GM12878 (cell line): ENCODE measurements around the gene RABL2A. TPM values are rescaled to one million over a fixed set of nuclear protein-coding genes. Genes with fewer than 3 reads are reported as not detected.

Source experiments
- ATF7 ChIP-seq: fragments of 450-650 bp; IDR thresholded peaks from 2 replicates; pipeline ENCODE4 v1.6.1; 2016; ENCODE audit warnings: low read depth, mild to moderate bottlenecking
- BHLHE40 ChIP-seq, 2 experiments: fragments of 450-650 bp in 1 of 2; IDR thresholded peaks; 2 replicates each; pipeline ENCODE4 v1.6.1; 2011 to 2017; ENCODE audit warnings: low read depth in 2 of 2, borderline replicate concordance in 1 of 2, improper control_type of control experiment in 1 of 2, low read length in 1 of 2, mild to moderate bottlenecking in 1 of 2
- CBX5 ChIP-seq: sonication (generic); IDR thresholded peaks from 2 replicates; pipeline ENCODE4 v1.6.1; 2016; ENCODE audit warnings: low read depth, moderate library complexity, mild to moderate bottlenecking, inconsistent platforms
- DPF2 ChIP-seq: fragments of 450-650 bp; IDR thresholded peaks from 2 replicates; pipeline ENCODE4 v1.6.1; 2017; ENCODE audit warnings: mild to moderate bottlenecking
- EP300 ChIP-seq, 2 experiments: fragments of 150-350 bp in 1 of 2; IDR thresholded peaks; 2 replicates each; pipeline ENCODE4 v1.6.1; 2011 to 2012; ENCODE audit warnings: low read depth in 2 of 2, low read length in 2 of 2, borderline replicate concordance in 1 of 2, improper control_type of control experiment in 1 of 2, inconsistent platforms in 1 of 2; ENCODE audit not compliant: control insufficient read depth in 1 of 2
- IRF3 ChIP-seq: fragments of 450-650 bp; IDR thresholded peaks from 2 replicates; pipeline ENCODE4 v1.6.1; 2014; ENCODE audit warnings: mild to moderate bottlenecking
- KLF5 ChIP-seq: fragments of 450-650 bp; IDR thresholded peaks from 2 replicates; pipeline ENCODE4 v1.6.1; 2014; ENCODE audit warnings: mild to moderate bottlenecking; ENCODE audit not compliant: partially characterized antibody
- LARP7 ChIP-seq: fragments of 450-650 bp; IDR thresholded peaks from 2 replicates; pipeline ENCODE4 v1.6.1; 2017; ENCODE audit warnings: mild to moderate bottlenecking
- NFYA ChIP-seq: IDR thresholded peaks from 2 replicates; pipeline ENCODE4 v1.6.1; 2011; ENCODE audit warnings: low read depth, mild to moderate bottlenecking, low read length, improper control_type of control experiment, borderline replicate concordance
- POU2F2 ChIP-seq: IDR thresholded peaks from 3 replicates; pipeline ENCODE4 v1.6.1; 2011; ENCODE audit warnings: low read depth, mild to moderate bottlenecking, low read length, borderline replicate concordance
- RAD21 ChIP-seq: IDR thresholded peaks from 2 replicates; pipeline ENCODE4 v1.6.1; 2011; ENCODE audit warnings: mild to moderate bottlenecking, low read depth, low read length, moderate library complexity; ENCODE audit not compliant: insufficient read depth
- RB1 ChIP-seq: fragments of 450-650 bp; formaldehyde crosslinking; IDR thresholded peaks from 2 replicates; pipeline ENCODE4 v1.6.1; 2017; ENCODE audit warnings: mild to moderate bottlenecking, borderline replicate concordance
- RUNX3 ChIP-seq: IDR thresholded peaks from 2 replicates; pipeline ENCODE4 v1.6.1; 2012; ENCODE audit warnings: low read length, inconsistent platforms
- SMARCA5 ChIP-seq: fragments of 450-650 bp; IDR thresholded peaks from 2 replicates; pipeline ENCODE4 v1.6.1; 2017; ENCODE audit warnings: mild to moderate bottlenecking
- STAT1 ChIP-seq: fragments of 450-650 bp; conservative IDR thresholded peaks from 2 replicates; pipeline ENCODE4 v1.6.1; 2014; ENCODE audit warnings: antibody characterized with exemption, mild to moderate bottlenecking
- TBL1XR1 ChIP-seq: IDR thresholded peaks from 2 replicates; pipeline ENCODE4 v1.6.1; 2012; ENCODE audit warnings: low read depth, low read length, improper control_type of control experiment
- polyA plus RNA-seq, 11 experiments: library from polyadenylated mRNA; depleted of rRNA in 4 of 11; unstranded in 6 of 11; stranded (reverse) in 5 of 11; fragments of >200 nt; fragmentation: Nextera tagmentation in 4 of 11; fragmentation: Illumina TruSeq in 1 of 11; extraction: Ambion mirVana in 4 of 11; extraction: Trizol in 1 of 11; gene quantifications; 1 replicate in 1 of 11; 2 replicates in 10 of 11; pipeline versions ENCODE4 v1.2.1 to v1.2.3, GENCODE V29; 2011 to 2016; ENCODE audit warnings: inconsistent platforms in 2 of 11, missing spikeins in 2 of 11, low read depth in 1 of 11
- total RNA-seq, 4 experiments: library from RNA; depleted of rRNA in 3 of 4; stranded (reverse); fragments of >200 nt in 3 of 4; fragmentation: Illumina TruSeq in 1 of 4; extraction: Trizol in 1 of 4; gene quantifications; 2 replicates each; pipeline versions ENCODE4 v1.2.1 to v1.2.3, GENCODE V29; 2013 to 2021
- TF ChIP-seq, protein P1 (sequence below): fragments of 450-650 bp; conservative IDR thresholded peaks from 2 replicates; pipeline ENCODE4 v1.6.1; 2017; ENCODE audit warnings: mild to moderate bottlenecking, moderate library complexity
- TF ChIP-seq, protein P2 (sequence below): fragments of 450-650 bp; IDR thresholded peaks from 2 replicates; pipeline ENCODE4 v1.6.1; 2017; ENCODE audit warnings: mild to moderate bottlenecking, low read depth, inconsistent platforms; ENCODE audit not compliant: poor library complexity, severe bottlenecking
- TF ChIP-seq, protein P3 (sequence below): fragments of 450-650 bp; IDR thresholded peaks from 2 replicates; pipeline ENCODE4 v1.6.1; 2016; ENCODE audit warnings: mild to moderate bottlenecking
- TF ChIP-seq, protein P4 (sequence below): IDR thresholded peaks from 2 replicates; pipeline ENCODE4 v1.6.1; 2011; ENCODE audit warnings: low read depth, mild to moderate bottlenecking, low read length, moderate library complexity, borderline replicate concordance; ENCODE audit errors: extremely low read depth

The RABL2A gene
- total and polyA plus RNA-seq, 10 of the 15 experiments (the other 5 are each of a cell fraction or from before 2014, with no cell fraction given) = 0.87 to 17.9 (median 9.7) TPM

DNA sequence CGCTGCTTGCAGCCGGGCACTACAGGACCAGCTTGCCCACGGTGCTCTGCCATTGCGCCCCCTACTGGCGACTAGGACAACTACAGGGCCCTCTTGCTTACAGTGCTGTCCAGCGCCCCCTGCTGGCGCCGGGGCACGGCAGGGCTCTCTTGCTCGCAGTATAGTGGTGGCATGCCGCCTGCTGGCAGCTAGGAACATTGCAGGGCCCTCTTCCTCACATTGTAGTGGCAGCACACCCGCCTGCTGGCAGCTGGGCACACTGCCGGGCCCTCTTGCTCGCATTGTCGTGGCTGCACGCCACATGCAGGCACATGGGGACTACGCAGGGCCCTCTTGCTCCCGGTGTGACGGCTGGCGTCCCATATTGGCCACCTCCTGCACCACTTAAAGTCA lies 23.0 kb upstream of the RABL2A start (continued):
- TF ChIP-seq EP300 (IDR thresholded peaks at IDR 0.05; ENCODE audit: borderline replicate concordance in 1 of 2, control insufficient read depth in 1 of 2, low read depth in 2 of 2, low read length in 2 of 2) = 0 out of 4 replicates have a peak, but pooled peaks of 1 of the 2 experiments have one; percentile 23
- peak; percentile 19; the same call in 1 of the 2 replicates for TF ChIP-seq RUNX3
- TF ChIP-seq RAD21 = peak; percentile 56
- TF ChIP-seq DPF2 = peak; percentile 88
- peak; percentile 12; the same call in 1 of the 2 replicates for TF ChIP-seq NFYA
- TF ChIP-seq STAT1 = peak; percentile 83; the same call in 1 of the 2 replicates
- 0 out of 2 replicates have a peak, but pooled peaks have one; percentile 18 for TF ChIP-seq IRF3
- peak; percentile 64; the same call in 1 of the 2 replicates for TF ChIP-seq LARP7
- peak; percentile 28 to 78; a peak in 3 of 4 replicates for TF ChIP-seq BHLHE40 (IDR thresholded peaks at IDR 0.05; ENCODE audit: borderline replicate concordance in 1 of 2, low read depth in 2 of 2, low read length in 1 of 2)
- TF ChIP-seq POU2F2 = 0 out of 3 replicates have a peak, but pooled peaks have one; percentile 46
- TF ChIP-seq RB1 = peak; percentile 95; the same call in 1 of the 2 replicates
- TF ChIP-seq, protein P1, sequence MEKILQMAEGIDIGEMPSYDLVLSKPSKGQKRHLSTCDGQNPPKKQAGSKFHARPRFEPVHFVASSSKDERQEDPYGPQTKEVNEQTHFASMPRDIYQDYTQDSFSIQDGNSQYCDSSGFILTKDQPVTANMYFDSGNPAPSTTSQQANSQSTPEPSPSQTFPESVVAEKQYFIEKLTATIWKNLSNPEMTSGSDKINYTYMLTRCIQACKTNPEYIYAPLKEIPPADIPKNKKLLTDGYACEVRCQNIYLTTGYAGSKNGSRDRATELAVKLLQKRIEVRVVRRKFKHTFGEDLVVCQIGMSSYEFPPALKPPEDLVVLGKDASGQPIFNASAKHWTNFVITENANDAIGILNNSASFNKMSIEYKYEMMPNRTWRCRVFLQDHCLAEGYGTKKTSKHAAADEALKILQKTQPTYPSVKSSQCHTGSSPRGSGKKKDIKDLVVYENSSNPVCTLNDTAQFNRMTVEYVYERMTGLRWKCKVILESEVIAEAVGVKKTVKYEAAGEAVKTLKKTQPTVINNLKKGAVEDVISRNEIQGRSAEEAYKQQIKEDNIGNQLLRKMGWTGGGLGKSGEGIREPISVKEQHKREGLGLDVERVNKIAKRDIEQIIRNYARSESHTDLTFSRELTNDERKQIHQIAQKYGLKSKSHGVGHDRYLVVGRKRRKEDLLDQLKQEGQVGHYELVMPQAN = peak; percentile 20; the same call in 1 of the 2 replicates
- TF ChIP-seq, protein P2, sequence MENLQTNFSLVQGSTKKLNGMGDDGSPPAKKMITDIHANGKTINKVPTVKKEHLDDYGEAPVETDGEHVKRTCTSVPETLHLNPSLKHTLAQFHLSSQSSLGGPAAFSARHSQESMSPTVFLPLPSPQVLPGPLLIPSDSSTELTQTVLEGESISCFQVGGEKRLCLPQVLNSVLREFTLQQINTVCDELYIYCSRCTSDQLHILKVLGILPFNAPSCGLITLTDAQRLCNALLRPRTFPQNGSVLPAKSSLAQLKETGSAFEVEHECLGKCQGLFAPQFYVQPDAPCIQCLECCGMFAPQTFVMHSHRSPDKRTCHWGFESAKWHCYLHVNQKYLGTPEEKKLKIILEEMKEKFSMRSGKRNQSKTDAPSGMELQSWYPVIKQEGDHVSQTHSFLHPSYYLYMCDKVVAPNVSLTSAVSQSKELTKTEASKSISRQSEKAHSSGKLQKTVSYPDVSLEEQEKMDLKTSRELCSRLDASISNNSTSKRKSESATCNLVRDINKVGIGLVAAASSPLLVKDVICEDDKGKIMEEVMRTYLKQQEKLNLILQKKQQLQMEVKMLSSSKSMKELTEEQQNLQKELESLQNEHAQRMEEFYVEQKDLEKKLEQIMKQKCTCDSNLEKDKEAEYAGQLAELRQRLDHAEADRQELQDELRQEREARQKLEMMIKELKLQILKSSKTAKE = peak; percentile 31
- peak; percentile 15 for TF ChIP-seq KLF5
- TF ChIP-seq CBX5 = peak; percentile 91; the same call in 1 of the 2 replicates
- TF ChIP-seq TBL1XR1 = 0 out of 2 replicates have a peak, but pooled peaks have one; percentile 34
- 0 out of 2 replicates have a peak, but pooled peaks have one; percentile 33 for TF ChIP-seq ATF7
- peak; percentile 100 for TF ChIP-seq SMARCA5
- TF ChIP-seq, protein P3, sequence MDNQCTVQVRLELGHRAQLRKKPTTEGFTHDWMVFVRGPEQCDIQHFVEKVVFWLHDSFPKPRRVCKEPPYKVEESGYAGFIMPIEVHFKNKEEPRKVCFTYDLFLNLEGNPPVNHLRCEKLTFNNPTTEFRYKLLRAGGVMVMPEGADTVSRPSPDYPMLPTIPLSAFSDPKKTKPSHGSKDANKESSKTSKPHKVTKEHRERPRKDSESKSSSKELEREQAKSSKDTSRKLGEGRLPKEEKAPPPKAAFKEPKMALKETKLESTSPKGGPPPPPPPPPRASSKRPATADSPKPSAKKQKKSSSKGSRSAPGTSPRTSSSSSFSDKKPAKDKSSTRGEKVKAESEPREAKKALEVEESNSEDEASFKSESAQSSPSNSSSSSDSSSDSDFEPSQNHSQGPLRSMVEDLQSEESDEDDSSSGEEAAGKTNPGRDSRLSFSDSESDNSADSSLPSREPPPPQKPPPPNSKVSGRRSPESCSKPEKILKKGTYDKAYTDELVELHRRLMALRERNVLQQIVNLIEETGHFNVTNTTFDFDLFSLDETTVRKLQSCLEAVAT = peak; percentile 31; the same call in 1 of the 2 replicates
- TF ChIP-seq, protein P4, sequence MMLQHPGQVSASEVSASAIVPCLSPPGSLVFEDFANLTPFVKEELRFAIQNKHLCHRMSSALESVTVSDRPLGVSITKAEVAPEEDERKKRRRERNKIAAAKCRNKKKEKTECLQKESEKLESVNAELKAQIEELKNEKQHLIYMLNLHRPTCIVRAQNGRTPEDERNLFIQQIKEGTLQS = peak; percentile 67; the same call in 1 of the 2 replicates
